Kidney (tissue), 14 donors: ENCODE data around the gene TRPM5. TPM values are rescaled to one million over a fixed set of nuclear protein-coding genes. Genes with fewer than 3 reads are reported as not detected.

Experiments used
- DNase-seq, 5 donors: peaks; one replicate each; pipeline ENCODE4 v3.0.0-alpha.2; 2013 to 2020
- FAIRE-seq: peaks from 2 replicates; lab custom pipeline; 2012; peaks lifted over from hg19 to GRCh38; lab: Jason Lieb, UNC
- H3K27ac ChIP-seq, 2 donors: one replicate each; pipeline ENCODE4 v1.7.0; 2013; ENCODE audit warnings: low read depth in 2 of 2, low read length in 2 of 2, inconsistent platforms in 1 of 2
- H3K27me3 ChIP-seq: one replicate; pipeline ENCODE4 v1.7.1; 2013; ENCODE audit warnings: low read length, inconsistent platforms; ENCODE audit not compliant: control insufficient read depth, insufficient read depth
- H3K36me3 ChIP-seq, 3 donors: one replicate each; pipeline versions ENCODE4 v1.7.0 to v1.7.1; 2013; ENCODE audit warnings: low read length in 3 of 3, control low read depth in 1 of 3, inconsistent platforms in 1 of 3; ENCODE audit not compliant: insufficient read depth in 3 of 3, control insufficient read depth in 2 of 3
- H3K4me1 ChIP-seq, 3 donors: one replicate each; pipeline versions ENCODE4 v1.7.0 to v1.7.1; 2013; ENCODE audit warnings: low read length in 3 of 3, inconsistent platforms in 1 of 3, low read depth in 1 of 3; ENCODE audit not compliant: control insufficient read depth in 2 of 3, insufficient read depth in 2 of 3
- H3K4me3 ChIP-seq, 3 donors: one replicate each; pipeline versions ENCODE4 v1.7.0 to v1.8.1; 2013; ENCODE audit warnings: low read length in 3 of 3, control low read depth in 1 of 3, inconsistent platforms in 1 of 3
- H3K9ac ChIP-seq, 3 donors: one replicate each; pipeline versions ENCODE4 v1.7.0 to v1.7.1; 2013; ENCODE audit warnings: low read length in 3 of 3, control low read depth in 1 of 3, inconsistent platforms in 1 of 3
- H3K9me3 ChIP-seq, 3 donors: one replicate each; pipeline versions ENCODE4 v1.7.0 to v1.7.1; 2013; ENCODE audit warnings: low read length in 3 of 3, control low read depth in 1 of 3, inconsistent platforms in 1 of 3; ENCODE audit not compliant: control insufficient read depth in 2 of 3, insufficient read depth in 1 of 3
- CTCF ChIP-seq: IDR thresholded peaks from 3 replicates; pipeline ENCODE4 v1.5.1; 2012; ENCODE audit warnings: mild to moderate bottlenecking, moderate library complexity, borderline replicate concordance; ENCODE audit not compliant: insufficient read depth; ENCODE audit errors: extremely low read depth
- intact Hi-C: fragments of 100-400 bp; cut with DNase I; formaldehyde crosslinking; loops from one replicate; pipeline ENCODE4 v1.11.1; 2022
- polyA plus RNA-seq: library from polyadenylated mRNA; stranded (reverse); fragments of 350-450 nt; fragmentation: Illumina TruSeq; extraction: RNeasy Lipid Tissue Mini Kit (QIAGEN cat#74804); gene quantifications from one replicate; pipeline ENCODE4 v1.2.3, GENCODE V29; 2014; ENCODE audit warnings: low read depth, low replicate concordance; ENCODE audit not compliant: insufficient read depth
- total RNA-seq: library from RNA; stranded (reverse); fragmentation: NEBNext Ultra II Directional; extraction: Animal tissue kit (Norgen Biotek cat#: 25700); gene quantifications from one replicate; pipeline ENCODE4 v1.2.1, GENCODE V29; 2021
- donor health status: control.
- donor health status: control.
- donor health status: control.
- donor health status: control.
- donor health status: control.
- donor health status: DM: yes; HTN: yes; CAD: no.
- donor health status: Normal renal cell carcinoma (clear cell type).

Gene TRPM5
- total and polyA plus RNA-seq, 2 donors from 2014 or later: 0.25 to 0.69 TPM

DNA sequence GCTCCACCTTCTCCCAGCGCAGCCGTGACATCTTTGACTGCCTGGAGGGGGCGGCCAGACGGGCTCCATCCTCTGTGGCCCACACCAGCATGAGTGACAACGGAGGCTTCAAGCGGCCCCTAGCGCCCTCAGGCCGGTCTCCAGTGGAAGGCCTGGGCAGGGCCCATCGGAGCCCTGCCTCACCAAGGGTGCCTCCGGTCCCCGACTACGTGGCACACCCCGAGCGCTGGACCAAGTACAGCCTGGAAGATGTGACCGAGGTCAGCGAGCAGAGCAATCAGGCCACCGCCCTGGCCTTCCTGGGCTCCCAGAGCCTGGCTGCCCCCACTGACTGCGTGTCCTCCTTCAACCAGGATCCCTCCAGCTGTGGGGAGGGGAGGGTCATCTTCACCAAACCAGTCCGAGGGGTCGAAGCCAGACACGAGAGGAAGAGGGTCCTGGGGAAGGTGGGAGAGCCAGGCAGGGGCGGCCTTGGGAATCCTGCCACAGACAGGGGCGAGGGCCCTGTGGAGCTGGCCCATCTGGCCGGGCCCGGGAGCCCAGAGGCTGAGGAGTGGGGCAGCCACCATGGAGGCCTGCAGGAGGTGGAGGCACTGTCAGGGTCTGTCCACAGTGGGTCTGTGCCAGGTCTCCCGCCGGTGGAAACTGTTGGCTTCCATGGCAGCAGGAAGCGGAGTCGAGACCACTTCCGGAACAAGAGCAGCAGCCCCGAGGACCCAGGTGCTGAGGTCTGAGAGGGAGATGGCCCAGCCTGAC, 41.2 kb downstream of the TRPM5 start:
- H3K9me3 ChIP-seq: no peaks in the 10 kb centered on the region
- intact Hi-C loops: no loop called here
- no peak for TF ChIP-seq CTCF
- peaks cover 0 to 22% (median 10%) of the 10 kb centered on the region in 3 donors for H3K4me1 ChIP-seq
- no peak overlapping the region for H3K4me3 ChIP-seq
- no peak for FAIRE-seq
- no peak overlapping the region for H3K27ac ChIP-seq
- no peak for DNase-seq
- H3K9ac ChIP-seq: no peak overlapping the region
- H3K36me3 ChIP-seq: peaks cover 0 to 10% (median 2%) of the 10 kb centered on the region in 3 donors
- no peaks in the 10 kb centered on the region for H3K27me3 ChIP-seq

- peak overlapping the region in 1 of 3 donors; percentile 94 for H3K4me3 ChIP-seq
- no peaks in the 10 kb centered on the region for H3K27me3 ChIP-seq
- FAIRE-seq (no peak), DNase-seq (no peak)
- peaks cover 0 to 22% (median 10%) of the 10 kb centered on the region in 3 donors for H3K4me1 ChIP-seq
- no peak for TF ChIP-seq CTCF
- H3K36me3 ChIP-seq: peaks cover 0 to 10% (median 2%) of the 10 kb centered on the region in 3 donors
- H3K9ac ChIP-seq: peak overlapping the region in 1 of 3 donors; percentile 91
- intact Hi-C loops: no loop called here
- H3K9me3 ChIP-seq: no peaks in the 10 kb centered on the region
- no peak overlapping the region for H3K27ac ChIP-seq
These were observed 42.2 kb downstream of the TRPM5 start for GRCh38 chr11:2402106-2402505.

DNA sequence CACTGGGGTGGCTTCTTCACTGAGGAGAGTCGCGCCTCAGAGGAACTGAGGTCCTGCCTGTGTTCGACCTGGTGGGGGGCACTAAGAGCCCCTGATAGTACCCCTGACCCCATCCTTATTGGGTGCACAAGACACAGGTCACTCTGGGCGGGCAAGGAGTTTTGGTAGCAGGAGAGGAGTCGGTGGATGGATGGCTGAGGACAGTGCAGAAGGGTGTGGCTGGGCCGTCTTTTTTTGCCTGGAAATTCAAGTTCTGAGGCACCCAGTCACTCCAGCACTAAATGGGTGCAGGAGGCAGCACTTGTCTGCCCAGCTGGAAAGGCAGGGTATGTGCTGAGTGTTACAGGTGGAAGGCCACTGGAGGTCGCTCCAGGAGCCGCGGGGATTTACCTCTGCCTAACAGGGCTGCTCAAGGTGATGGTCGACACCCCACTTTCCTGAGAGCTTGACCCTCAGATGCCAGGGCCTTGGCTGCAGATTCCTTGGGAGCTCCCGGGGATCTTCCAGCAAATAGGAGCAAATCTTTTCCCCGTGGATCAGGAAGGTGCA, 42.8 kb downstream of the TRPM5 start:
- Histone ChIP-seq H3K27me3 (no peaks in the 10 kb centered on the region), H3K27ac (peak overlapping the region in 1 of 2 donors; percentile 59), H3K9me3 (no peaks in the 10 kb centered on the region), H3K36me3 (peaks cover 0 to 16% (median 2%) of the 10 kb centered on the region in 3 donors), H3K4me3 (peak overlapping the region; percentile 88 to 94 (median 94)), H3K9ac (peak overlapping the region; percentile 52 to 91 (median 78)), H3K4me1 (peaks cover 0 to 22% (median 10%) of the 10 kb centered on the region in 3 donors)
- TF ChIP-seq CTCF: no peak
- intact Hi-C loops: no loop called here
- DNase-seq (no peak), FAIRE-seq (no peak)
